ENCODE measurements around the gene PDZD4. TPM values are rescaled to one million over a fixed set of nuclear protein-coding genes. Genes with fewer than 3 reads are reported as not detected.

The PDZD4 gene
- total and polyA plus RNA-seq, 9 of the 15 experiments (the other 6 are each of a cell fraction or from before 2014, with no cell fraction given), result 0.05 to 0.38 (median 0.07) TPM; not detected in 5

DNA sequence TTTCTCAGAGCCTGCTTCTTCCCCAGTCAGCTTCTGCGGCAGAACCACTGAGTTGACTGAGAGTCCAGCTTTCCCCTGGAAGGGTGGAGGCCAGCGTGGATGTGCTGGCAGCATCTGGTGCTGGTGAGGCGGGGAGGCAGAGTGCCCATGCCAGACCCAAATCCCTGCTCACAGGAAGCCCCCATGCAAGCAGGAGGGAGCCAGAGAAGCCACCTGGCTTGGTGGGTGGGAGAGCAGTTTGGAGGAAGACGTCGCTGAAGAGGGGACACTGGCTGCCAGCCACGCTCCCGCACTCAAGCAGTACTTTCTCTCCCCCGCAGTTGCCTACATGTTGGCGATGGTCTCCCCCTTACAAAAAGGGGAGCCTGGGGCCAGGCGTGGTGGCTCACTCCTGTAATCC lies 6.0 kb downstream of the PDZD4 start:
- Histone ChIP-seq H2AFZ (ENCODE audit: low read depth, low read length) (no peak overlapping the region), H3K27me3 (ENCODE audit: control insufficient read depth in 2 of 2, insufficient read depth in 2 of 2, low read length in 2 of 2) (peaks cover 19 to 38% of the 10 kb centered on the region in 2 experiments; a peak in 4 of 5 replicates), H3K79me2 (ENCODE audit: control insufficient read depth, insufficient read depth, low read length) (no peaks in the 10 kb centered on the region), H3K9me3 (replicated peaks; ENCODE audit: control insufficient read depth, insufficient read depth, low read depth, low read length) (no peaks in the 10 kb centered on the region), H3K4me1 (replicated peaks in 1 of 2; ENCODE audit: control insufficient read depth in 2 of 2, insufficient read depth in 2 of 2, low read length in 2 of 2) (peaks cover 0 to 13% of the 10 kb centered on the region in 2 experiments; a peak in 3 of 5 replicates), H3K9ac (ENCODE audit: insufficient read depth in 1 of 2, low read depth in 2 of 2, low read length in 2 of 2) (0 out of 4 replicates have a peak overlapping the region, but pooled peaks of 1 of the 2 experiments have one; percentile 45), H3K4me2 (ENCODE audit: insufficient read depth, low read length) (no peak overlapping the region), H3K36me3 (ENCODE audit: control insufficient read depth, insufficient read depth, low read length) (no peaks in the 10 kb centered on the region), H3K4me3 (no peak overlapping the region), H3K27ac (ENCODE audit: extremely low read depth, low read depth, low read length) (no peak overlapping the region), H4K20me1 (replicated peaks; ENCODE audit: control insufficient read depth, insufficient read depth, low read length) (no peaks in the 10 kb centered on the region), H3K9me1 (ENCODE audit: control insufficient read depth, insufficient read depth, low read length) (no peaks in the 10 kb centered on the region)
- FAIRE-seq (no peak), ATAC-seq (no peak), DNase-seq (ENCODE audit: extremely low read depth in 1 of 4, low spot score in 3 of 4) (no peak)
- POLR2A ChIA-PET, result interaction anchor here (1.0 kb wide), 1 partner anchor 8 kb away, joined by 3 read pairs; no protein-coding TSS in a partner anchor
- in situ Hi-C loops (cut with MboI) (no loop called here), intact Hi-C loops (cut with micrococcal nuclease) (no loop called here)
- CTCF ChIA-PET (ENCODE audit: low intra/inter-chr PET ratio), result no interaction called here
- no TSS peak for BruUV-seq (replicated peaks)
- WGBS (ENCODE audit: insufficient coverage, low coverage, missing lambda C conversion rate), result 2% methylated on average over 8 of the region's 10 CpGs
- no peak for TF ChIP-seq FOXP1 (CRISPR knock-in tag; IDR thresholded peaks at IDR 0.05)
- no peak for TF ChIP-seq XRCC5 (IDR thresholded peaks at IDR 0.05; ENCODE audit: low read depth, low read length)
- no peak for TF ChIP-seq CEBPB (tag; IDR thresholded peaks at IDR 0.05)
- TF ChIP-seq SAFB2 (IDR thresholded peaks at IDR 0.05; ENCODE audit: borderline replicate concordance, low read depth, low read length, severe bottlenecking), result no peak
- TF ChIP-seq MEF2A (IDR thresholded peaks at IDR 0.05; ENCODE audit: control insufficient read depth, low read depth, low read length), result no peak
- TF ChIP-seq SNIP1 (IDR thresholded peaks at IDR 0.05; ENCODE audit: low read depth), result no peak
- TF ChIP-seq ZNF175 (CRISPR knock-in tag; IDR thresholded peaks at IDR 0.05; ENCODE audit: low read depth), result no peak
- TF ChIP-seq DIDO1 (tag; IDR thresholded peaks at IDR 0.05; ENCODE audit: low read depth), result no peak
- no peak for TF ChIP-seq SMC3 (conservative IDR thresholded peaks at IDR 0.05; ENCODE audit: insufficient read depth, low read depth, low read length)
- no peak for TF ChIP-seq TAF7 (tag; IDR thresholded peaks at IDR 0.05)
- TF ChIP-seq MAFF (IDR thresholded peaks at IDR 0.05; ENCODE audit: low read length), result no peak
- no peak for TF ChIP-seq ZNF165 (CRISPR knock-in tag; IDR thresholded peaks at IDR 0.05; ENCODE audit: borderline replicate concordance)
- TF ChIP-seq MCM2 (IDR thresholded peaks at IDR 0.05; ENCODE audit: low read depth), result no peak

All from K562 (cell line).